ENCODE measurements around the gene DIPK1B. TPM values are rescaled to one million over a fixed set of nuclear protein-coding genes. Genes with fewer than 3 reads are reported as not detected.
A peak's percentile ranks its signal among the peaks of the same experiment; 100 is the strongest.
"Not testable (repeated sequence)": the region's sequence is repeated elsewhere in the genome, so short reads cannot be mapped to it uniquely, and the experiment has no call there.

Gene DIPK1B
- total and polyA plus RNA-seq, 11 donors = 14.4 to 46.3 (median 19.8) TPM

DNA sequence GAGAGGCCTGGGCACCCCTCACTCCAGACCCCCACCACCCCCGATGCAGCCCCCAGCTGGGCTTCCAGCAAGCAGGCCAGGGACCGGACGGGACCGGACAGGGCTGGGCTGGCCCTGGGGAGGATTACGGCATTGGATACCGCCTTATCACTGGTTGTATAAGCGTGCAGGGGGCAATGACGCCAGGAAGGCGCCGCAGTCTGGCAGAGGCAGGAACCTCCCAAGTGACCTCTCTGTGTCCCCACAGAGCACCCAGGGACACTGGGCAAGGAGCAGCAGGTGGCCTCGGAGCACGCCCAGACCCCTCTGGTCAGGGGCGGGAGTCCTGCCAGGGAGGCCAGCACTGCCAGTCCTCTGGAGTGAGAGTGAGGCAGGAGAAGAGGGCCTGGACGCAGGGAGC is 52.7 kb downstream of the DIPK1B start:
- H3K4me3 ChIP-seq = no peak overlapping the region
- no peaks in the 10 kb centered on the region for H3K36me3 ChIP-seq
- WGBS, 4 donors = 71 to 98% (median 82%) methylated on average over 6 to 14 of the region's 14 CpGs
- H3K27me3 ChIP-seq = peaks cover 0 to 7% (median 3%) of the 10 kb centered on the region in 9 donors
- H3K27ac ChIP-seq = peak overlapping the region in 5 of 12 donors; percentile 18 to 65 (median 41)
- DNase-seq (peak in 3 of 5 donors; percentile 20 to 66 (median 55)), ATAC-seq (peak; percentile 40 to 80 (median 52))
- intact Hi-C loops (cut with DNase I) = no loop called here
- no peak for TF ChIP-seq POLR2A (IDR thresholded peaks at IDR 0.05)
- TF ChIP-seq, protein P1, sequence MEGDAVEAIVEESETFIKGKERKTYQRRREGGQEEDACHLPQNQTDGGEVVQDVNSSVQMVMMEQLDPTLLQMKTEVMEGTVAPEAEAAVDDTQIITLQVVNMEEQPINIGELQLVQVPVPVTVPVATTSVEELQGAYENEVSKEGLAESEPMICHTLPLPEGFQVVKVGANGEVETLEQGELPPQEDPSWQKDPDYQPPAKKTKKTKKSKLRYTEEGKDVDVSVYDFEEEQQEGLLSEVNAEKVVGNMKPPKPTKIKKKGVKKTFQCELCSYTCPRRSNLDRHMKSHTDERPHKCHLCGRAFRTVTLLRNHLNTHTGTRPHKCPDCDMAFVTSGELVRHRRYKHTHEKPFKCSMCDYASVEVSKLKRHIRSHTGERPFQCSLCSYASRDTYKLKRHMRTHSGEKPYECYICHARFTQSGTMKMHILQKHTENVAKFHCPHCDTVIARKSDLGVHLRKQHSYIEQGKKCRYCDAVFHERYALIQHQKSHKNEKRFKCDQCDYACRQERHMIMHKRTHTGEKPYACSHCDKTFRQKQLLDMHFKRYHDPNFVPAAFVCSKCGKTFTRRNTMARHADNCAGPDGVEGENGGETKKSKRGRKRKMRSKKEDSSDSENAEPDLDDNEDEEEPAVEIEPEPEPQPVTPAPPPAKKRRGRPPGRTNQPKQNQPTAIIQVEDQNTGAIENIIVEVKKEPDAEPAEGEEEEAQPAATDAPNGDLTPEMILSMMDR (IDR thresholded peaks at IDR 0.05) = no peak
- no peaks in the 10 kb centered on the region for H3K9me3 ChIP-seq
- H3K4me1 ChIP-seq = peaks cover 0 to 16% (median 2%) of the 10 kb centered on the region in 12 donors

DNA sequence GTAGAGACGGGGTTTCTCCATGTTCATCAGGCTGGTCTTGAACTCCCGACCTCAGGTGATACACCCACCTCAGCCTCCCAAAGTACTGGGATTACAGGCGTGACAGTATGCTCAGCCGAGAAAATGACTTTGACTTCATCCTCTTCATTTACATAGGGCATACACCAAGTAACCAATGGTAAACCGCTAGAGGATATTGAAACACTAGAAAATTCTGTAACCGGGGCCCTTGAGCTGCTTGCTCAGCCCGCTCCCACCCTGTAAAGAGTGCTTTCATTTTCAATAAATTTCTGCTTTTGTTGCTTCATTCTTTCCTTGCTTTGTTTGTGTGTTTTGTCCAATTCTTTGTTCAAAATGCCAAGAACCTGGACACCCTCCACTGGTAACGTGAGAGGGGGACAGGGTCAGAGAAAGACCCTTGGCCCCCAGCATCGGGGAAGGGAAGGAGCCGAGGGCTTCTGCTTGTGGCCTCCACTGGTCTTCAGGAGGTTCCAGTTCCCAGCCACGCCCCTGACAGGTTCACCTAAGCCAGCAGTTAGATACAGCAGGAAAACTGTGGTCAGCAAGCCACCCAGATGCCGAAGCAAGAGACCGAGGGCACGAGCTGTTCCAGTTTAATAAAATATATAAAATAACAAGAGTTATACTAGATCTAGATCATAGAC is 53.5 kb downstream of the DIPK1B start:
- ATAC-seq; H3K9me3 ChIP-seq; intact Hi-C loops (cut with DNase I); H3K4me3 ChIP-seq; H3K27me3 ChIP-seq; DNase-seq; H3K36me3 ChIP-seq: not testable (repeated sequence)
- WGBS, 4 donors = 85 to 91% (median 89%) methylated on average over 14 of the region's 14 CpGs
- peaks cover 0 to 14% (median 0%) of the 10 kb centered on the region in 12 donors for H3K4me1 ChIP-seq
- H3K27ac ChIP-seq = peak overlapping the region in 2 of 12 donors; percentile 1 to 35

DNA sequence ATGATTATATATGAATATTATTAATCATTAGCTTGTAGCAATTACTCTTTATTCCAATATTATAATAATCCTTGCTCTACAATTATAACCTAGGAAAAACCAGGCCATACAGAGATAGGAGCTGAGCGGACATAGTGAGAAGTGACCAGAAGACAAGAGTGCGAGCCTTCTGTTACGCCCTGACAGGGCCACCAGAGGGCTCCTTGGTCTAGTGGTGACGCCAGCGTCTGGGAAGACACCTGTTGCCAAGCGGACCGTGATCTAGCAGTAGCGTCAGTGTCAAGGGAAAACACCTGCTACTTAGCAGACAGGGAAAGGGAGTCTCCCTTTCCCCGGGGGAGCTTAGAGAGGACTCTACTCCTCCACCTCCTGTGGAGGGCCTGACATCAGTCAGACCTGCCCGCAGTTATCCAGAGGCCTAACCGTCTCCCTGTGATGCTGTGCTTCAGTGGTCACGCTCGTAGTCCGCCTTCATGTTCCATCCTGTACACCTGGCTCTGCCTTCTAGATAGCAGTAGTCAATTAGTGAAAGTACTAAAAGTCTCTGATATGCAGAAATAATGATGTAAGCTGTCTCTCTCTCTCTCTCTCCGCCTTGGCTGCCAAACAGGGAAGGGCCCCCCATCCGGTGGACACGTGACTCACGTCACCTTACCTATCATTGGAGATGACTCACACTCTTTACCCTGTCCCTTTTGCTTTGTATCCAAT is 54.2 kb downstream of the DIPK1B start:
- H3K36me3 ChIP-seq; H3K9me3 ChIP-seq; H3K4me3 ChIP-seq; H3K4me1 ChIP-seq; ATAC-seq; intact Hi-C loops (cut with DNase I); H3K27me3 ChIP-seq; H3K27ac ChIP-seq: not testable (repeated sequence)
- TF ChIP-seq, protein P1 (IDR thresholded peaks at IDR 0.05) = peak; percentile 17 to 45 (median 40)
- peak in 4 of 5 donors; percentile 40 to 73 (median 60) for DNase-seq
- WGBS, 4 donors = 37 to 63% (median 47%) methylated on average over 12 to 18 of the region's 18 CpGs

DNA sequence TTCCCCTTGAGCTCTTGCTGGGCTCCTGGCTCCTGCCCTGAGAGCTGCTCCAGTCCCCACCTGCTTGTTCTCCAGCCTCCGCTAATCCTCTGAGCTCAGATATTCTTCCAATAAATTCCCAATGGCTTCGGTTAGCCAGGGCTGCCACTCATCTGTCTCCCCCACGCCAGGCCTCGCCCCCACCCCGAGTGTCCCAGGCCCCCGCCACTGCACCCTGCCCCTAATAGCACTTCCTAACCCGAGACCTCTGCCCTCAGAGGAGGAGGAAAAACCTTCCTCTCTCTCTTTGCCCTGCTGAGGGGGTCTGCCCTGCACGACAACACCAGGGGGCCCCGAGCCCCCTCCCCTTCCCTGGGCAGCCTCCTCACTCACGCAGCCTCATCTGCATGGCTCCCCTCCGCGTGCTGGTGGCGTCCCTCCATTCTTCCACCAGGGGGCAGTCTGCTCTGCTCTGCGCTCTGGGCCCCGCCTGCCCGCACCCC is 57.4 kb downstream of the DIPK1B start:
- TF ChIP-seq, protein P1 (IDR thresholded peaks at IDR 0.05) = peak; percentile 23 to 50 (median 36)
- TF ChIP-seq POLR2A (IDR thresholded peaks at IDR 0.05) = no peak
- Histone ChIP-seq H3K4me1 (peaks cover 0 to 4% (median 0%) of the 10 kb centered on the region in 12 donors), H3K36me3 (no peaks in the 10 kb centered on the region), H3K4me3 (no peak overlapping the region), H3K27me3 (peaks cover 0 to 7% (median 0%) of the 10 kb centered on the region in 9 donors), H3K9me3 (peaks cover 0 to 9% (median 5%) of the 10 kb centered on the region in 12 donors), H3K27ac (no peak overlapping the region)
- WGBS, 4 donors = 10 to 23% (median 12%) methylated on average over 9 to 16 of the region's 16 CpGs
- intact Hi-C loops (cut with DNase I) = no loop called here
- ATAC-seq (peak in 2 of 4 donors; percentile 48 to 52), DNase-seq (peak in 1 of 5 donors; percentile 22)
